ENCODE results near the gene FAM169A.
A peak's percentile ranks its signal among the peaks of the same experiment; 100 is the strongest.
"Not testable (repeated sequence)": the region's sequence is repeated elsewhere in the genome, so short reads cannot be mapped to it uniquely, and the experiment has no call there.

FAM169A gene

DNA sequence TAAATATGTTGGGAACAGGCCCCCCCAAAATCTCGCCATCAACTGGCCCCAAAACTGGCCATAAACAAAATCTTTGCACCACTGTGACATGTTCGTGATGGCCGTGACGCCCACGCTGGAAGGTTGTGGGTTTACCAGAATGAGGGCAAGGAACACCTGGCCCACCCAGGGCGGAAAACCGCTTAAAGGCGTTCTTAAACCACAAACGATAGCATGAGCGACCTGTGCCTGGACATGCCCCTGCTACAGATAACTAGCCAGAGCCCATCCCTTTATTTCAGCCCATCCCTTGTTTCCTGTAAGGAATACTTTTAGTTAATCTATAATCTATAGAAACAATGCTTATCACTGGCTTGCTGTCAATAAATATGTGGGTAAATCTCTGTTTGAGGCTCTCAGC, 3.2 kb upstream of the FAM169A start:
- H3K4me3 ChIP-seq (ENCODE audit: low read depth in 1 of 2, low read length in 2 of 2); H3K9ac ChIP-seq (ENCODE audit: low read depth in 1 of 2, low read length in 2 of 2); H3K36me3 ChIP-seq (ENCODE audit: control insufficient read depth in 1 of 2, insufficient read depth in 2 of 2, low read length in 2 of 2); H3K4me1 ChIP-seq (ENCODE audit: control insufficient read depth in 1 of 2, insufficient read depth in 2 of 2, low read length in 2 of 2); H3K9me3 ChIP-seq (ENCODE audit: control insufficient read depth in 1 of 2, low read length in 2 of 2); H3K27ac ChIP-seq (ENCODE audit: low read depth, low read length): not testable (repeated sequence)
- H3K27me3 ChIP-seq (ENCODE audit: control insufficient read depth in 1 of 2, insufficient read depth in 2 of 2, low read length in 2 of 2) = peaks cover 20% of the 10 kb centered on the region in 2 donors

DNA sequence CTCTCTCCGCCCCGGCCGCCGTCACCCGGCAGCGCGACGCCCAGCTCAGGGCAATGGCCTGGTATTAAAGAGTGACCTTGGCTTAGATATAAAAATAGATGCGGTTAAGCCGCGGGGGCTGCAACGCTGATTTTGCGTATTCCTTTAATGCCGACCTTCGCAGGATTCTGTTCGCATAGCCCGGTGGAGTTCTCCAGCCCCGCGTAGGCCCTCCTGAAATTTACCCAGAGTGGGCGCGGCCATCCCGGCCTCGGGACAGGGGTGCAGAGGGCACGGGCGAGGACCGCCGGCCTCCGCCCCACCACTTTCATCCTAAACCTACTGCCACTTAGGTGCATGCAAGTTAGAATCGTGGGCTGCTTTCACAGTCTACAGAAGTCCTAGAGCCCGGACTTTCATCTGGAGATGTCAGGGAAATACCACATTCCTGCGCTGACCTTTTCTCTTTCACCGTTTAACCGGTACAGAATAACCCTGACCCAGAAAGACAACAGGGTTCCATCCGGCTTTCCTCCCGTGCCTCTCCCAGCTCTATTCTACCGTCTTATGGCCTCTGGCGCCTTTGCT, 492 bp upstream of the FAM169A start:
- Histone ChIP-seq H3K27ac (ENCODE audit: low read depth, low read length) (no peak overlapping the region), H3K9ac (ENCODE audit: low read depth in 1 of 2, low read length in 2 of 2) (no peak overlapping the region), H3K4me3 (ENCODE audit: low read depth in 1 of 2, low read length in 2 of 2) (peak overlapping the region; percentile 68 to 69), H3K4me1 (ENCODE audit: control insufficient read depth in 1 of 2, insufficient read depth in 2 of 2, low read length in 2 of 2) (peaks cover 4 to 7% of the 10 kb centered on the region in 2 donors), H3K9me3 (ENCODE audit: control insufficient read depth in 1 of 2, low read length in 2 of 2) (no peaks in the 10 kb centered on the region), H3K27me3 (ENCODE audit: control insufficient read depth in 1 of 2, insufficient read depth in 2 of 2, low read length in 2 of 2) (peaks cover 21 to 25% of the 10 kb centered on the region in 2 donors), H3K36me3 (ENCODE audit: control insufficient read depth in 1 of 2, insufficient read depth in 2 of 2, low read length in 2 of 2) (no peaks in the 10 kb centered on the region)

GRCh38 chr5:74865256-74865803, 857 bp downstream of the FAM169A start:
- H3K9ac ChIP-seq (ENCODE audit: low read depth in 1 of 2, low read length in 2 of 2) = peak overlapping the region in 1 of 2 donors; percentile 34

GRCh38 chr5:74864823-74865222, 1.4 kb downstream of the FAM169A start:
- H3K9me3 ChIP-seq (ENCODE audit: control insufficient read depth in 1 of 2, low read length in 2 of 2) = no peaks in the 10 kb centered on the region
- peaks cover 4 to 7% of the 10 kb centered on the region in 2 donors for H3K4me1 ChIP-seq (ENCODE audit: control insufficient read depth in 1 of 2, insufficient read depth in 2 of 2, low read length in 2 of 2)
- peak overlapping the region in 1 of 2 donors; percentile 68 for H3K4me3 ChIP-seq (ENCODE audit: low read depth in 1 of 2, low read length in 2 of 2)
- no peak overlapping the region for H3K9ac ChIP-seq (ENCODE audit: low read depth in 1 of 2, low read length in 2 of 2)
- no peaks in the 10 kb centered on the region for H3K36me3 ChIP-seq (ENCODE audit: control insufficient read depth in 1 of 2, insufficient read depth in 2 of 2, low read length in 2 of 2)
- H3K27ac ChIP-seq (ENCODE audit: low read depth, low read length) = no peak overlapping the region
- peaks cover 21 to 25% of the 10 kb centered on the region in 2 donors for H3K27me3 ChIP-seq (ENCODE audit: control insufficient read depth in 1 of 2, insufficient read depth in 2 of 2, low read length in 2 of 2)

More at GRCh38 chr5:74865256-74865803, 857 bp downstream of the FAM169A start:
- Histone ChIP-seq H3K9me3 (ENCODE audit: control insufficient read depth in 1 of 2, low read length in 2 of 2) (no peaks in the 10 kb centered on the region), H3K4me1 (ENCODE audit: control insufficient read depth in 1 of 2, insufficient read depth in 2 of 2, low read length in 2 of 2) (peaks cover 4 to 7% of the 10 kb centered on the region in 2 donors), H3K4me3 (ENCODE audit: low read depth in 1 of 2, low read length in 2 of 2) (peak overlapping the region; percentile 68 to 69), H3K27me3 (ENCODE audit: control insufficient read depth in 1 of 2, insufficient read depth in 2 of 2, low read length in 2 of 2) (peaks cover 21 to 25% of the 10 kb centered on the region in 2 donors), H3K27ac (ENCODE audit: low read depth, low read length) (no peak overlapping the region), H3K36me3 (ENCODE audit: control insufficient read depth in 1 of 2, insufficient read depth in 2 of 2, low read length in 2 of 2) (no peaks in the 10 kb centered on the region)

DNA sequence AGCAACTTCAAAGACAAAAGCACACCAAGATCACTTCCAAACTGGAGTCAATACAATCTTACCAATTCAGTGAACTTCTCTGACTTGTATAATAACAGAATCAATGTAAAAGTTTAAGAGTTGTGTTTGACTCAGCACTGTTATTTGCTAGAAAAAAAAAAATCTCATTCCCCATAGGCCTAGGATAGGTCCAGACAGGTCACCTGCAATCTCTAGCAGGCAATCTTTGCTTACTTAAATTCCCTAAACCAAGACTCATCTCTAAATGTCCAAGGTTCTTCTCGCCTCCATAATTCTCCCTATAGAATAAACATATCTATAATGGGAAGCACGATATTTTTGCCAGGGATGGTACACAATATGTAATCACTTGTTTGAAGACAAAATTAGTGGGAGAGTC, 2.5 kb downstream of the FAM169A start:
- peaks cover 21 to 25% of the 10 kb centered on the region in 2 donors for H3K27me3 ChIP-seq (ENCODE audit: control insufficient read depth in 1 of 2, insufficient read depth in 2 of 2, low read length in 2 of 2)
- no peak overlapping the region for H3K27ac ChIP-seq (ENCODE audit: low read depth, low read length)
- no peak overlapping the region for H3K9ac ChIP-seq (ENCODE audit: low read depth in 1 of 2, low read length in 2 of 2)
- H3K4me1 ChIP-seq (ENCODE audit: control insufficient read depth in 1 of 2, insufficient read depth in 2 of 2, low read length in 2 of 2) = peaks cover 4 to 7% of the 10 kb centered on the region in 2 donors
- H3K9me3 ChIP-seq (ENCODE audit: control insufficient read depth in 1 of 2, low read length in 2 of 2) = no peaks in the 10 kb centered on the region
- no peaks in the 10 kb centered on the region for H3K36me3 ChIP-seq (ENCODE audit: control insufficient read depth in 1 of 2, insufficient read depth in 2 of 2, low read length in 2 of 2)
- no peak overlapping the region for H3K4me3 ChIP-seq (ENCODE audit: low read depth in 1 of 2, low read length in 2 of 2)

GRCh38 chr5:74862221-74862620, 4.0 kb downstream of the FAM169A start:
- Histone ChIP-seq H3K36me3 (ENCODE audit: control insufficient read depth in 1 of 2, insufficient read depth in 2 of 2, low read length in 2 of 2) (no peaks in the 10 kb centered on the region), H3K27me3 (ENCODE audit: control insufficient read depth in 1 of 2, insufficient read depth in 2 of 2, low read length in 2 of 2) (peaks cover 19 to 21% of the 10 kb centered on the region in 2 donors), H3K4me3 (ENCODE audit: low read depth in 1 of 2, low read length in 2 of 2) (no peak overlapping the region), H3K9me3 (ENCODE audit: control insufficient read depth in 1 of 2, low read length in 2 of 2) (no peaks in the 10 kb centered on the region), H3K9ac (ENCODE audit: low read depth in 1 of 2, low read length in 2 of 2) (no peak overlapping the region), H3K27ac (ENCODE audit: low read depth, low read length) (no peak overlapping the region), H3K4me1 (ENCODE audit: control insufficient read depth in 1 of 2, insufficient read depth in 2 of 2, low read length in 2 of 2) (peaks cover 4 to 7% of the 10 kb centered on the region in 2 donors)

DNA sequence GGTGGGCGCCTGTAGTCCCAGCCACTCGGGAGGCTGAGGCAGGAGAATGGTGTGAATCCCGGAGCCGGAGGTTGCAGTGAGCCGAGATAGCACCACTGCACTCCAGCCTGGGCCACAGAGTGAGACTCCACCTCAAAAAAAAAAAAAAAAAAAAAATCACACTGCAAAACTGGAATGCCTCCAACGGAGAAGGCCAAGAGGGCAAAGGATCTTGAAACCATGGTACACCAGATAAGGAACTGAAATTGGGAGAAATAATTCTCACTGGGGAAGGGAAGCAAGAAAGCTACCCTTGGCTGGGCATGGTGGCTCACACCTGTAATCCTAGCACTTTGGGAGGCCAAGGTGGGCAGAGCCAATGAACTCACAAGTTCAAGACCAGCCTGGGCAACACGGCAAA, 9.2 kb downstream of the FAM169A start:
- H3K4me1 ChIP-seq (ENCODE audit: control insufficient read depth in 1 of 2, insufficient read depth in 2 of 2, low read length in 2 of 2); H3K4me3 ChIP-seq (ENCODE audit: low read depth in 1 of 2, low read length in 2 of 2); H3K9ac ChIP-seq (ENCODE audit: low read depth in 1 of 2, low read length in 2 of 2); H3K9me3 ChIP-seq (ENCODE audit: control insufficient read depth in 1 of 2, low read length in 2 of 2); H3K36me3 ChIP-seq (ENCODE audit: control insufficient read depth in 1 of 2, insufficient read depth in 2 of 2, low read length in 2 of 2); H3K27ac ChIP-seq (ENCODE audit: low read depth, low read length); H3K27me3 ChIP-seq (ENCODE audit: control insufficient read depth in 1 of 2, insufficient read depth in 2 of 2, low read length in 2 of 2): not testable (repeated sequence)

GRCh38 chr5:74853256-74853655, 12.9 kb downstream of the FAM169A start:
- Histone ChIP-seq H3K9ac (ENCODE audit: low read depth in 1 of 2, low read length in 2 of 2) (no peak overlapping the region), H3K36me3 (ENCODE audit: control insufficient read depth in 1 of 2, insufficient read depth in 2 of 2, low read length in 2 of 2) (no peaks in the 10 kb centered on the region), H3K4me1 (ENCODE audit: control insufficient read depth in 1 of 2, insufficient read depth in 2 of 2, low read length in 2 of 2) (no peaks in the 10 kb centered on the region), H3K27ac (ENCODE audit: low read depth, low read length) (no peak overlapping the region), H3K4me3 (ENCODE audit: low read depth in 1 of 2, low read length in 2 of 2) (no peak overlapping the region), H3K27me3 (ENCODE audit: control insufficient read depth in 1 of 2, insufficient read depth in 2 of 2, low read length in 2 of 2) (no peaks in the 10 kb centered on the region), H3K9me3 (ENCODE audit: control insufficient read depth in 1 of 2, low read length in 2 of 2) (peaks cover 0 to 5% of the 10 kb centered on the region in 2 donors)

DNA sequence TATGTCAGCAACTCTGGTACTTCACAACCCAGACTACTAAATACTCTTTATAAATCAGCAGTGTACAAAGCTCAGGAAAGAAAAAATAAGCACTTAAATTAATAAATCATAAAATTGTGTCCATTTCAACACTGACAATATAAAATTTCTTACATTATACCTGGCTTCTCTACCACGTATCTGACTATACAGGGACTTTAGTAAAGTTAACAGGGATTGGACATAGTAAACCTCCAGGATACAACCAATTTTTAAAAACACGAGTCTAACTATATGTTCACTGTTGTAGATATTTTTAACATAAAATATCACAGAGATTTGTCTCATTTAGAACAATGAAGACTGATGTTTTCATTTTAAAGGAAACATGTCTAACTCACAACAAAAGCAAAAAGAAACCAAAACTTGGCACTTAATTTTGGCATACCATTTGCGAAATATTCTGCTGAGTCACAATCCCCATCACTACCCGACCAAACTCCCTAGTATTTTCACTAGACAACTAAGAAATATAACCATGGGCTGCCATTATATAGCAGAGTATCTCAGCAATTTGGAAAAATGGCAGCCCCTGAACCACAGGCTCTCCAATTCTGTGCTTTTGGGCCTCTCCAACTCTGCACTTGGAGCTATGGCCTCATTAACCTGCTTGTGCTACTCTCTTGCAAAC, 14.4 kb downstream of the FAM169A start:
- Histone ChIP-seq H3K9me3 (ENCODE audit: control insufficient read depth in 1 of 2, low read length in 2 of 2) (peaks cover 0 to 5% of the 10 kb centered on the region in 2 donors), H3K9ac (ENCODE audit: low read depth in 1 of 2, low read length in 2 of 2) (no peak overlapping the region), H3K27ac (ENCODE audit: low read depth, low read length) (no peak overlapping the region), H3K4me1 (ENCODE audit: control insufficient read depth in 1 of 2, insufficient read depth in 2 of 2, low read length in 2 of 2) (no peaks in the 10 kb centered on the region), H3K27me3 (ENCODE audit: control insufficient read depth in 1 of 2, insufficient read depth in 2 of 2, low read length in 2 of 2) (no peaks in the 10 kb centered on the region), H3K36me3 (ENCODE audit: control insufficient read depth in 1 of 2, insufficient read depth in 2 of 2, low read length in 2 of 2) (no peaks in the 10 kb centered on the region), H3K4me3 (ENCODE audit: low read depth in 1 of 2, low read length in 2 of 2) (no peak overlapping the region)

DNA sequence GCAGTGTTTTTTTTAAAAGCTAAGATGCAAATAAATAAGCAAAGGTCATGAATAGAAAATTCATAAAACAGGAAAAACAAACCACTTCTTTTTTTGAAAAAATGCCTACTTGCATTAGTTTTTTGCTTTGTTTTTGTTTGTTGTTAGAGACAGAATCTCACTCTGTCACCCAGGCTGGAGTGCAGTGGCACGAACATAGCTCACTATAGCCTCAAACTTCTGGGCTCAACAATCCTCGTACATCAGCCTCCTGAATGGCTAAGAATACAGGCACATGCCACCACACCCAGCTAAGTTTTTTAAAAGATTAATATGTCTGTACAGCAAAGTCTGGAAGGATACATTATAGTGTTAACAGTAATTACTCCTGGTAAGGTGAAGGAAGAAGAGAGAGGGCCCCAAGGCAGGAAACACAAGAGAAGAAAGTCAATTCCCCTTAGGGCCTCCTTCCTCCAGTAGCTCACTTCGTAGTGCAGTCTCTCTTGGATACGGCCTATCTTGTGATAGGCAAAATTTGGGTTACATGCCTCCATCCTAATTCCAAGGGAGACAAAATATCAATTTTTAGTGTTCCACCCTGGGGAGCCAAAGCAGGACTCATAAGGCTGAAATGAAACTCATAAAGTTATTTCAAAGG, 15.3 kb downstream of the FAM169A start:
- no peaks in the 10 kb centered on the region for H3K27me3 ChIP-seq (ENCODE audit: control insufficient read depth in 1 of 2, insufficient read depth in 2 of 2, low read length in 2 of 2)
- H3K9me3 ChIP-seq (ENCODE audit: control insufficient read depth in 1 of 2, low read length in 2 of 2) = peaks cover 0 to 1% of the 10 kb centered on the region in 2 donors
- H3K27ac ChIP-seq (ENCODE audit: low read depth, low read length) = no peak overlapping the region
- no peaks in the 10 kb centered on the region for H3K36me3 ChIP-seq (ENCODE audit: control insufficient read depth in 1 of 2, insufficient read depth in 2 of 2, low read length in 2 of 2)
- H3K9ac ChIP-seq (ENCODE audit: low read depth in 1 of 2, low read length in 2 of 2) = no peak overlapping the region
- no peak overlapping the region for H3K4me3 ChIP-seq (ENCODE audit: low read depth in 1 of 2, low read length in 2 of 2)
- H3K4me1 ChIP-seq (ENCODE audit: control insufficient read depth in 1 of 2, insufficient read depth in 2 of 2, low read length in 2 of 2) = no peaks in the 10 kb centered on the region

Data from duodenal mucosa (tissue), 2 donors.